ENCODE data around the gene IFT88. TPM values are rescaled to one million over a fixed set of nuclear protein-coding genes. Genes with fewer than 3 reads are reported as not detected.

Gene IFT88
- total and polyA plus RNA-seq, 7 experiments from 2014 or later: 5.0 to 17.0 (median 9.8) TPM

Other genes starting within 250 kb of the IFT88 start
- 10 to 100 TPM; 12.3 to 21.2 (median 16.3) TPM for gene CRYL1, start 41.3 kb upstream of the IFT88 start, total RNA-seq
- 10 to 100 TPM; 32.4 to 44.1 TPM for gene CRYL1, start 41.3 kb upstream of the IFT88 start, polyA plus RNA-seq
- gene IL17D, start 136.5 kb downstream of the IFT88 start, total RNA-seq: under 1 TPM in 2 of 5 experiments, not detected in 3; 0.19 to 0.32 TPM
- under 1 TPM in 1 of 2 donors, not detected in 1; 0.10 TPM for gene IL17D, start 136.5 kb downstream of the IFT88 start, polyA plus RNA-seq
- gene EEF1AKMT1, start 206.8 kb downstream of the IFT88 start, total RNA-seq: 10 to 100 TPM in 1 of 5 experiments, 1 to 10 TPM in 4; 4.2 to 11.2 (median 8.5) TPM
- 10 to 100 TPM; 13.1 to 14.1 TPM for gene EEF1AKMT1, start 206.8 kb downstream of the IFT88 start, polyA plus RNA-seq

All from naive thymus-derived CD4-positive, alpha-beta T cell (primary cell).